Endothelial cell (in vitro differentiated cells): ENCODE results near the gene AGK. TPM values are rescaled to one million over a fixed set of nuclear protein-coding genes. Genes with fewer than 3 reads are reported as not detected.
A peak's percentile ranks its signal among the peaks of the same experiment; 100 is the strongest.

ENCODE experiments used
- DNase-seq: peaks from one replicate; pipeline ENCODE4 v3.0.0; 2021; ENCODE audit warnings: low spot score
- H3K27ac Mint-ChIP-seq: one replicate; pipeline ENCODE4 v1.8.0; 2021; ENCODE audit warnings: mixed read lengths, inconsistent platforms; ENCODE audit not compliant: unreplicated experiment
- H3K27me3 Mint-ChIP-seq: one replicate; pipeline ENCODE4 v1.8.0; 2021; ENCODE audit warnings: mild to moderate bottlenecking, moderate library complexity, mixed read lengths, inconsistent platforms; ENCODE audit not compliant: unreplicated experiment
- H3K36me3 Mint-ChIP-seq: one replicate; pipeline ENCODE4 v1.8.0; 2021; ENCODE audit warnings: mild to moderate bottlenecking, low read depth, mixed read lengths, inconsistent platforms; ENCODE audit not compliant: unreplicated experiment
- H3K4me1 Mint-ChIP-seq: one replicate; pipeline ENCODE4 v1.8.0; 2021; ENCODE audit warnings: mild to moderate bottlenecking, mixed read lengths, inconsistent platforms; ENCODE audit not compliant: unreplicated experiment
- H3K4me3 Mint-ChIP-seq: one replicate; pipeline ENCODE4 v1.8.0; 2021; ENCODE audit warnings: mild to moderate bottlenecking, mixed read lengths, inconsistent platforms; ENCODE audit not compliant: unreplicated experiment
- H3K9me3 Mint-ChIP-seq: one replicate; pipeline ENCODE4 v1.8.0; 2021; ENCODE audit warnings: mixed read lengths, inconsistent platforms; ENCODE audit not compliant: unreplicated experiment
- CTCF ChIP-seq: fragments of 200-600 bp; sonication (generic); IDR thresholded peaks from one replicate; pipeline ENCODE4 v1.5.0; 2021; ENCODE audit warnings: antibody characterized with exemption; ENCODE audit not compliant: unreplicated experiment
- total RNA-seq: library from RNA; stranded (reverse); fragmentation: NEBNext Ultra II Directional; extraction: Animal tissue kit (Norgen Biotek cat#: 25700); gene quantifications from one replicate; pipeline ENCODE4 v1.2.1, GENCODE V29; 2021; ENCODE audit not compliant: unreplicated experiment

AGK gene
- total RNA-seq, 1 donor from 2014 or later: 32.0 TPM

DNA sequence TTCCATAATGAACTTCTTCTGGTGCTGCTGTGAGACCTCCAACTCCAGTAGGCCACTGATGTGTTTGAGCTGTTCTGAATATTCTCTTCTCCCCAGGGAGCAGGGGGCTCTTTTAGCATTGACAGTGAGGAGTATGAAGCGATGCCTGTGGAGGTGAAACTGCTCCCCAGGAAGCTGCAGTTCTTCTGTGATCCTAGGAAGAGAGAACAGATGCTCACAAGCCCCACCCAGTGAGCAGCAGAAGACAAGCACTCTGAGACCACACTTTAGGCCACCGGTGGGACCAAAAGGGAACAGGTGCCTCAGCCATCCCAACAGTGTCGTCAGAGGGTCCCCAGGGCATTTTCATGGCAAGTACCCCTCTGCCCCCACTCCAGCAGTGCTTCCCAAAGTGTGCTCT is 101.5 kb downstream of the AGK start:
- H3K27me3 Mint-ChIP-seq: peaks cover 2% of the 10 kb centered on the region
- peak overlapping the region; percentile 57 for H3K27ac Mint-ChIP-seq
- H3K4me3 Mint-ChIP-seq: no peak overlapping the region
- DNase-seq: no peak
- H3K9me3 Mint-ChIP-seq: no peaks in the 10 kb centered on the region
- peaks cover 12% of the 10 kb centered on the region for H3K36me3 Mint-ChIP-seq
- peaks cover 24% of the 10 kb centered on the region for H3K4me1 Mint-ChIP-seq
- TF ChIP-seq CTCF: no peak

GRCh38 chr7:141654551-141654950 is 103.3 kb downstream of the AGK start:
- Mint-ChIP-seq H3K4me3 (peak overlapping the region; percentile 48), H3K27me3 (peaks cover 2% of the 10 kb centered on the region), H3K27ac (peak overlapping the region; percentile 86), H3K9me3 (no peaks in the 10 kb centered on the region), H3K36me3 (peaks cover 14% of the 10 kb centered on the region), H3K4me1 (peaks cover 25% of the 10 kb centered on the region)
- peak; percentile 79 for DNase-seq
- peak; percentile 64 for TF ChIP-seq CTCF

GRCh38 chr7:141659501-141659900 is 108.3 kb downstream of the AGK start:
- Mint-ChIP-seq H3K36me3 (peaks cover 33% of the 10 kb centered on the region), H3K27me3 (peaks cover under 1% of the 10 kb centered on the region), H3K9me3 (no peaks in the 10 kb centered on the region), H3K4me1 (peaks cover 54% of the 10 kb centered on the region), H3K27ac (peak overlapping the region; percentile 80), H3K4me3 (no peak overlapping the region)
- TF ChIP-seq CTCF: no peak
- no peak for DNase-seq

DNA sequence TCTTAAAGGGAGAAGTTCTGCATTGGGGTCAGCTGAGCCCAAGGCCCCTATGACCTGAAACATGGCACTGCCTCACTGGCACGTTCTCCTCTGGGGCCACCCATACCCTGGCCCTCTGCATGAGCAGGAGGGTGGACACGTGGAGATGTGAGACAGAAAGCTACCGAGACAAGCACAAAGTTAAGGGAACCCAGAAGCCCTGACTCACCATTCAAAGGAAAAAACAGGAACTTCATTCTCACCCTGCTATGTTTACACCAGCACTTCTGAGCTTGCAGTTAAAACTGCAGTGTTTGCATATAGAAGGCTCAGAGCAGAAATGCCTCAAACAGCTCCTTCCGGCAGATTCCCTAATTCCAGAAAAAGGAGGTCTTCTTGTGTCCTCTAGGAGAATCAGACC is 109.0 kb downstream of the AGK start:
- Mint-ChIP-seq H3K4me3 (peak overlapping the region; percentile 49), H3K36me3 (peaks cover 36% of the 10 kb centered on the region), H3K27me3 (no peaks in the 10 kb centered on the region), H3K4me1 (peaks cover 48% of the 10 kb centered on the region), H3K9me3 (no peaks in the 10 kb centered on the region), H3K27ac (peak overlapping the region; percentile 80)
- TF ChIP-seq CTCF: no peak
- DNase-seq: no peak

DNA sequence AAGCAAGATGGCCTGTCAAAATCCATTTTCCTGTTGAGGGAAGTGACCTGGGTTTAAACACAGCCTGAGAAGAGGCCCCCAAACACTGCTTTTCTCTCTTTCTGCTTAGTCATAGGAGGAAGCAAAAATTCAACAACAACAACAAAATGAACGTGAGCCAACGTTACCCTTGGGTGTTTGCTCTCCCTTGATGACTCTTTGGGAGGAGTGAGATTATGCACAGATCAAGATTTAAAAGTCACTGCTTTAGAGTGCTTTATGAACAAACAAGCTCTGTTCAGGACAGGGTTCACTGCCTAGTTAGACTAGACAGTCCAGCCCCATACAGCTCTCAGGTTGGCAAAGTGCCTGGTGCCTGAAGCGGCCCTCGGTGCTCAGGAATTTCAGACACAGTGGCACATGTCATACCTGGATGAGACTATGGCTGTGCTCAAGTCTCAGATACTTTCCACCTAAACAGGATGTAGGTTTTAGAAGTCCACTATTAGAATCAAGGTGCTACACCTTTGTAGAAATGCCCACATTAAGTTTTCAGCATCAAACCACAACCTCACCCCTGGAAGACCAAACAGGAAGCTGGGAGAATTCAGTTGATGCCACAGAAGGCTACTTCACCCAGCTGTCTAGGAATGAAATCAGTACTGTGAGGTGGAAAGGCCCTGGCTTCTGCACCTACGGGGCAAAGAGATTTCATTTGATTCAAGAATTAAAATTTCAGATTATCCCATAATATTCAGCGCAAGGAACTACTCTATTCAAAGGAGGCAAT is 112.1 kb downstream of the AGK start:
- Mint-ChIP-seq H3K27me3 (peaks cover 5% of the 10 kb centered on the region), H3K36me3 (peaks cover 52% of the 10 kb centered on the region), H3K27ac (peak overlapping the region; percentile 93), H3K4me3 (peak overlapping the region; percentile 54), H3K9me3 (no peaks in the 10 kb centered on the region), H3K4me1 (peaks cover 52% of the 10 kb centered on the region)
- no peak for TF ChIP-seq CTCF
- no peak for DNase-seq
